ENCODE measurements around the gene TNFAIP3. TPM values are rescaled to one million over a fixed set of nuclear protein-coding genes. Genes with fewer than 3 reads are reported as not detected.

TNFAIP3 gene
- total RNA-seq, 1 donor from 2014 or later, result 45.9 TPM

- H3K4me1 ChIP-seq, result peaks cover 58% of the 10 kb centered on the region
- no peaks in the 10 kb centered on the region for H3K9me3 ChIP-seq
- peak overlapping the region; percentile 96 for H3K4me3 ChIP-seq
- TF ChIP-seq, protein P1, sequence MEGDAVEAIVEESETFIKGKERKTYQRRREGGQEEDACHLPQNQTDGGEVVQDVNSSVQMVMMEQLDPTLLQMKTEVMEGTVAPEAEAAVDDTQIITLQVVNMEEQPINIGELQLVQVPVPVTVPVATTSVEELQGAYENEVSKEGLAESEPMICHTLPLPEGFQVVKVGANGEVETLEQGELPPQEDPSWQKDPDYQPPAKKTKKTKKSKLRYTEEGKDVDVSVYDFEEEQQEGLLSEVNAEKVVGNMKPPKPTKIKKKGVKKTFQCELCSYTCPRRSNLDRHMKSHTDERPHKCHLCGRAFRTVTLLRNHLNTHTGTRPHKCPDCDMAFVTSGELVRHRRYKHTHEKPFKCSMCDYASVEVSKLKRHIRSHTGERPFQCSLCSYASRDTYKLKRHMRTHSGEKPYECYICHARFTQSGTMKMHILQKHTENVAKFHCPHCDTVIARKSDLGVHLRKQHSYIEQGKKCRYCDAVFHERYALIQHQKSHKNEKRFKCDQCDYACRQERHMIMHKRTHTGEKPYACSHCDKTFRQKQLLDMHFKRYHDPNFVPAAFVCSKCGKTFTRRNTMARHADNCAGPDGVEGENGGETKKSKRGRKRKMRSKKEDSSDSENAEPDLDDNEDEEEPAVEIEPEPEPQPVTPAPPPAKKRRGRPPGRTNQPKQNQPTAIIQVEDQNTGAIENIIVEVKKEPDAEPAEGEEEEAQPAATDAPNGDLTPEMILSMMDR (IDR thresholded peaks at IDR 0.05), result no peak
- no peaks in the 10 kb centered on the region for H3K27me3 ChIP-seq
- DNase-seq (no peak), ATAC-seq (no peak)
- peaks cover 27% of the 10 kb centered on the region for H3K36me3 ChIP-seq
- intact Hi-C loops (cut with DNase I), result no loop called here
- peak overlapping the region; percentile 65 for H3K27ac ChIP-seq
These were observed 4.2 kb downstream of the TNFAIP3 start for GRCh38 chr6:137871291-137871690.

DNA sequence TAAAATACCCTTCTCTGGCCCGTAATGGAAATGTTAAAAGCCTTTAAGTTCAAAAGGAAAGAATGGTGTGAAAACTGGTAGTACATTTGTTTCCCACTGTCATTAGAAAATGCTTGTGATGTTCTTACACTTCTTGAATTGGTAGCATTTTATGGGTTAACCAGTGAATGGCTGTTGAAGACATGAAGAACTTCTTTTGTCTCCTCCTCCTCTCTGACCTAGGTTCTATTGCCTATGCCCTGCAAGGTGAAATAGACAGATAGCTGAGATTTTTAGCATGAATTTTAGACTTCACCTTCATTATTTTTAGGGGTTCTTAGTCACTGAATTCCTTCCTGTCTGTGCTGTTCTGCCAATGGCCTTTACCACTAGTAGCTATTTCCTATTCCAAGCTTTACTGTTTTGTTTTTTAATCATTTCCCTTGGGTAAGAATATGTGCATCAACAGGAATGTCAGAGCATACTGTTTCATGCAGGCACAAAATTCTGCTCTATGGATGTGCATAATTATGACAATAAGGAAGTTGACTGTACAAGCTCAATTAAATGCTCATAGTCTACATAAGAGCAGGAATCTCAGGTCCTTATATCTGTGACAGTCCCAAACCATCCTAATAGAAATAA lies 4.9 kb downstream of the TNFAIP3 start:
- DNase-seq, result no peak
- ATAC-seq, result no peak
- Histone ChIP-seq H3K27me3 (no peaks in the 10 kb centered on the region), H3K27ac (peak overlapping the region; percentile 76), H3K4me1 (peaks cover 56% of the 10 kb centered on the region), H3K9me3 (no peaks in the 10 kb centered on the region), H3K36me3 (peaks cover 34% of the 10 kb centered on the region), H3K4me3 (peak overlapping the region; percentile 96)
- TF ChIP-seq, protein P1 (IDR thresholded peaks at IDR 0.05), result no peak
- intact Hi-C loops (cut with DNase I), result no loop called here

GRCh38 chr6:137872581-137873115 lies 5.6 kb downstream of the TNFAIP3 start:
- Histone ChIP-seq H3K9me3 (no peaks in the 10 kb centered on the region), H3K27ac (peak overlapping the region; percentile 76), H3K4me3 (peak overlapping the region; percentile 27), H3K27me3 (no peaks in the 10 kb centered on the region), H3K36me3 (peaks cover 41% of the 10 kb centered on the region), H3K4me1 (peaks cover 56% of the 10 kb centered on the region)
- intact Hi-C loops (cut with DNase I), result no loop called here
- TF ChIP-seq, protein P1 (IDR thresholded peaks at IDR 0.05), result no peak
- DNase-seq (no peak), ATAC-seq (no peak)

GRCh38 chr6:137873273-137873762 lies 6.3 kb downstream of the TNFAIP3 start:
- ATAC-seq (peak; percentile 94), DNase-seq (peak; percentile 72)
- no peaks in the 10 kb centered on the region for H3K27me3 ChIP-seq
- peak overlapping the region; percentile 76 for H3K27ac ChIP-seq
- H3K4me1 ChIP-seq, result peaks cover 53% of the 10 kb centered on the region
- intact Hi-C loops (cut with DNase I), result no loop called here
- no peaks in the 10 kb centered on the region for H3K9me3 ChIP-seq
- H3K36me3 ChIP-seq, result peaks cover 48% of the 10 kb centered on the region
- TF ChIP-seq, protein P1 (IDR thresholded peaks at IDR 0.05), result no peak
- H3K4me3 ChIP-seq, result peak overlapping the region; percentile 27

GRCh38 chr6:137874204-137875057 lies 7.4 kb downstream of the TNFAIP3 start:
- no peak for DNase-seq
- H3K36me3 ChIP-seq, result peaks cover 59% of the 10 kb centered on the region

More at GRCh38 chr6:137874204-137875057, 7.4 kb downstream of the TNFAIP3 start:
- Histone ChIP-seq H3K4me3 (no peak overlapping the region), H3K9me3 (no peaks in the 10 kb centered on the region), H3K27ac (peak overlapping the region; percentile 66), H3K27me3 (no peaks in the 10 kb centered on the region), H3K4me1 (peaks cover 55% of the 10 kb centered on the region)
- TF ChIP-seq, protein P1 (IDR thresholded peaks at IDR 0.05), result no peak
- peak; percentile 73 for ATAC-seq
- intact Hi-C loops (cut with DNase I), result no loop called here

Data from upper lobe of right lung (tissue), 1 donor.